ENCODE results near the gene APOA4. TPM values are rescaled to one million over a fixed set of nuclear protein-coding genes. Genes with fewer than 3 reads are reported as not detected.

Gene APOA4
- total RNA-seq, 1 experiment from 2014 or later = not detected

DNA sequence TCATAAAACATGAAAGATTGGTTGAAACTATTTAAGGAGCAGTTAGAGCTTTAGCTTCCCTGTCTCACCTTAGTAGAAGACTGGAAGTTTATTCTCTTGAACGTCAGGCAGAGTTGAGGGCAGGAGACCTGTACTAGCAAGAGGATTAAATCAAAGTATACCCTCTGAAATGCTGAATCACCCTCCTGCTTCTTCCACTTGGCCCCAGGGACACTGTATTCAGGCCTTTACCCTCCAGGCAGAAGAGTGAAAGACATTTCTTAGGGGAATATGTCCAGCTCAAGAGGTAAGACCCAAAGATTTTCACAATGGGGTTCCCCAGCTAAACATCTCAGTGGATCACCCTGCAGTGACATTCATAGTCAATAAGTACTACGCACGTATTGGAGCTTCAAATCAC lies 11.9 kb downstream of the APOA4 start:
- H3K9me3 ChIP-seq (ENCODE audit: control insufficient read depth, insufficient read depth, low read depth, low read length) = no peaks in the 10 kb centered on the region
- no peaks in the 10 kb centered on the region for H3K36me3 ChIP-seq (ENCODE audit: control insufficient read depth, insufficient read depth, low read length)
- no peaks in the 10 kb centered on the region for H3K4me1 ChIP-seq (ENCODE audit: control insufficient read depth, insufficient read depth, low read length)
- no peak overlapping the region for H3K4me3 ChIP-seq (ENCODE audit: low read depth in 2 of 2, low read length in 2 of 2)
- H3K27ac ChIP-seq (ENCODE audit: low read length) = no peak overlapping the region
- ATAC-seq (0 out of 2 replicates have a peak, but pooled peaks have one; percentile 6), DNase-seq (ENCODE audit: low read depth, low spot score) (no peak)
- in situ Hi-C loops (cut with HindIII; ENCODE audit: low pct_unique_long_range_greater_than_20kb, low sequenced_read_pairs) (no loop called here), intact Hi-C loops (cut with micrococcal nuclease; ENCODE audit: unreplicated experiment) (no loop called here)
- H3K27me3 ChIP-seq (ENCODE audit: control insufficient read depth, insufficient read depth, low read length) = no peaks in the 10 kb centered on the region
- CTCF ChIA-PET = no interaction called here
- TF ChIP-seq SIN3A (IDR thresholded peaks at IDR 0.05; ENCODE audit: borderline replicate concordance, insufficient read depth, low read depth, low read length) (no peak), TCF7L2 (IDR thresholded peaks at IDR 0.05; ENCODE audit: low read depth, low read length) (no peak), POLR2AphosphoS5 (IDR thresholded peaks at IDR 0.05; ENCODE audit: low read depth, low read length) (no peak)
- TF ChIP-seq, protein P1, sequence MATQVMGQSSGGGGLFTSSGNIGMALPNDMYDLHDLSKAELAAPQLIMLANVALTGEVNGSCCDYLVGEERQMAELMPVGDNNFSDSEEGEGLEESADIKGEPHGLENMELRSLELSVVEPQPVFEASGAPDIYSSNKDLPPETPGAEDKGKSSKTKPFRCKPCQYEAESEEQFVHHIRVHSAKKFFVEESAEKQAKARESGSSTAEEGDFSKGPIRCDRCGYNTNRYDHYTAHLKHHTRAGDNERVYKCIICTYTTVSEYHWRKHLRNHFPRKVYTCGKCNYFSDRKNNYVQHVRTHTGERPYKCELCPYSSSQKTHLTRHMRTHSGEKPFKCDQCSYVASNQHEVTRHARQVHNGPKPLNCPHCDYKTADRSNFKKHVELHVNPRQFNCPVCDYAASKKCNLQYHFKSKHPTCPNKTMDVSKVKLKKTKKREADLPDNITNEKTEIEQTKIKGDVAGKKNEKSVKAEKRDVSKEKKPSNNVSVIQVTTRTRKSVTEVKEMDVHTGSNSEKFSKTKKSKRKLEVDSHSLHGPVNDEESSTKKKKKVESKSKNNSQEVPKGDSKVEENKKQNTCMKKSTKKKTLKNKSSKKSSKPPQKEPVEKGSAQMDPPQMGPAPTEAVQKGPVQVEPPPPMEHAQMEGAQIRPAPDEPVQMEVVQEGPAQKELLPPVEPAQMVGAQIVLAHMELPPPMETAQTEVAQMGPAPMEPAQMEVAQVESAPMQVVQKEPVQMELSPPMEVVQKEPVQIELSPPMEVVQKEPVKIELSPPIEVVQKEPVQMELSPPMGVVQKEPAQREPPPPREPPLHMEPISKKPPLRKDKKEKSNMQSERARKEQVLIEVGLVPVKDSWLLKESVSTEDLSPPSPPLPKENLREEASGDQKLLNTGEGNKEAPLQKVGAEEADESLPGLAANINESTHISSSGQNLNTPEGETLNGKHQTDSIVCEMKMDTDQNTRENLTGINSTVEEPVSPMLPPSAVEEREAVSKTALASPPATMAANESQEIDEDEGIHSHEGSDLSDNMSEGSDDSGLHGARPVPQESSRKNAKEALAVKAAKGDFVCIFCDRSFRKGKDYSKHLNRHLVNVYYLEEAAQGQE (IDR thresholded peaks at IDR 0.05; ENCODE audit: insufficient read depth in 1 of 2, low read depth in 2 of 2, low read length in 1 of 2) = no peak
- TF ChIP-seq, protein P2, sequence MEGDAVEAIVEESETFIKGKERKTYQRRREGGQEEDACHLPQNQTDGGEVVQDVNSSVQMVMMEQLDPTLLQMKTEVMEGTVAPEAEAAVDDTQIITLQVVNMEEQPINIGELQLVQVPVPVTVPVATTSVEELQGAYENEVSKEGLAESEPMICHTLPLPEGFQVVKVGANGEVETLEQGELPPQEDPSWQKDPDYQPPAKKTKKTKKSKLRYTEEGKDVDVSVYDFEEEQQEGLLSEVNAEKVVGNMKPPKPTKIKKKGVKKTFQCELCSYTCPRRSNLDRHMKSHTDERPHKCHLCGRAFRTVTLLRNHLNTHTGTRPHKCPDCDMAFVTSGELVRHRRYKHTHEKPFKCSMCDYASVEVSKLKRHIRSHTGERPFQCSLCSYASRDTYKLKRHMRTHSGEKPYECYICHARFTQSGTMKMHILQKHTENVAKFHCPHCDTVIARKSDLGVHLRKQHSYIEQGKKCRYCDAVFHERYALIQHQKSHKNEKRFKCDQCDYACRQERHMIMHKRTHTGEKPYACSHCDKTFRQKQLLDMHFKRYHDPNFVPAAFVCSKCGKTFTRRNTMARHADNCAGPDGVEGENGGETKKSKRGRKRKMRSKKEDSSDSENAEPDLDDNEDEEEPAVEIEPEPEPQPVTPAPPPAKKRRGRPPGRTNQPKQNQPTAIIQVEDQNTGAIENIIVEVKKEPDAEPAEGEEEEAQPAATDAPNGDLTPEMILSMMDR (IDR thresholded peaks at IDR 0.05) = no peak
- no TSS peak for BruUV-seq (replicated peaks)
- POLR2A ChIA-PET = no interaction called here

DNA sequence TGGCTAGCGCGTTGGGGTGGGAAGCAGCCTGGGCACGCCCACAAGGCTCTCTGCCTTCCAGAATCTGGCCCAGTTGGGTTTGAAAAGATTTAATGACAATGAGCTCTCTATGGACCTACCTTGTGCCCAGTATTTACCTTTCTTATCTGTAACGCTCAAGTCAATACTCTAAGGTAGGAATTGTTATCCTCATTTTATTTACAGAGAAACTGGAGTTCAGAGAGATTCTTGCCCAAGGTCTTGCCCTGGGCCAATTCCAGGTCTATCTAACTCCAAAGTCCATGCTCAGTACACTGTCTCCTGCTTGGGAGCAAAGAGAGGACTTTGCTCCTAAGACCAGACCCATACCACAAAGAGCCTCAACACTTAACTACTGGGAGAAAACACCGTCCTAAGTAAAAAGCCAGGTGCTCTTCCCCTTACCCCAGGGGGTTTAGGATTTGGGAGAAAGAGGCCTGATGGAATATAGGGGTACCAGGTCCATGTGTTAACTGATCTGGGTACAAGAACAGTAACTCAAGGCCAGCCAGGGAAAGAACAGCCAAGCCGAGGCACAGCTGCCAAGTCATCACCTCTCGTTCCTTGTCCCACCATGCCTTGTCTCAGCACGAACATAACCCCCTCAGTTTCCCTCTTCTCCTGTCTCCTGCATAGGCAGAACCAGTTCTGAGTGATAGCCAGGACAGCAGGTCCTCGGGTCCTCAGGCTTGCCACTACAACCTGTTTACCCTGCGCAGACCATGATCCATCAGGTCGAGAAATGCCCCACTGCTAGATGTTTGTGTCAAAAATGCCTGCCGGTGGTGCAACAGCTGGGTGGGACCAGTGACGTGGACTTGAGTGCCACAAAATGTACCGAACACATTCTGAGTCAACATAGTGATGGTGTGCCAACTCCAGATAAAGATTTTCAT lies 14.6 kb downstream of the APOA4 start:
- ATAC-seq (no peak), DNase-seq (ENCODE audit: low read depth, low spot score) (no peak)
- in situ Hi-C loops (cut with HindIII; ENCODE audit: low pct_unique_long_range_greater_than_20kb, low sequenced_read_pairs) = no loop called here

More for the DNA sequence above, 14.6 kb downstream of the APOA4 start:
- no TSS peak for BruUV-seq (replicated peaks)
- H3K4me3 ChIP-seq (ENCODE audit: low read depth in 2 of 2, low read length in 2 of 2) = no peak overlapping the region
- no peaks in the 10 kb centered on the region for H3K27me3 ChIP-seq (ENCODE audit: control insufficient read depth, insufficient read depth, low read length)
- ChIA-PET CTCF (no interaction called here), POLR2A (no interaction called here)
- H3K36me3 ChIP-seq (ENCODE audit: control insufficient read depth, insufficient read depth, low read length) = no peaks in the 10 kb centered on the region
- intact Hi-C loops (cut with micrococcal nuclease; ENCODE audit: unreplicated experiment) = no loop called here
- no peaks in the 10 kb centered on the region for H3K9me3 ChIP-seq (ENCODE audit: control insufficient read depth, insufficient read depth, low read depth, low read length)
- H3K27ac ChIP-seq (ENCODE audit: low read length) = no peak overlapping the region
- no peaks in the 10 kb centered on the region for H3K4me1 ChIP-seq (ENCODE audit: control insufficient read depth, insufficient read depth, low read length)
- TF ChIP-seq TCF7L2 (IDR thresholded peaks at IDR 0.05; ENCODE audit: low read depth, low read length) = no peak
- TF ChIP-seq, protein P2 (IDR thresholded peaks at IDR 0.05) = no peak
- TF ChIP-seq, protein P1 (IDR thresholded peaks at IDR 0.05; ENCODE audit: insufficient read depth in 1 of 2, low read depth in 2 of 2, low read length in 1 of 2) = no peak

Data from Panc1 (cell line).